Measurements from ENCODE around the gene EPS8. TPM values are rescaled to one million over a fixed set of nuclear protein-coding genes. Genes with fewer than 3 reads are reported as not detected.

Gene EPS8
- total RNA-seq, 4 donors from 2014 or later, result 39.0 to 85.2 (median 57.7) TPM

GRCh38 chr12:15829949-15830348 lies 40.8 kb upstream of the EPS8 start:
- ATAC-seq, result no peak
- TF ChIP-seq POLR2AphosphoS5 (IDR thresholded peaks at IDR 0.05), result no peak
- no peak for TF ChIP-seq EP300 (IDR thresholded peaks at IDR 0.05)
- TF ChIP-seq CTCF (IDR thresholded peaks at IDR 0.05), result no peak
- no peak for TF ChIP-seq POLR2A (IDR thresholded peaks at IDR 0.05)
- no peaks in the 10 kb centered on the region for H3K4me1 ChIP-seq
- H3K4me3 ChIP-seq, result no peak overlapping the region
- H3K9me3 ChIP-seq, result no peaks in the 10 kb centered on the region
- no peaks in the 10 kb centered on the region for H3K27me3 ChIP-seq
- 56 to 82% methylated on average over 2 to 3 of the region's 3 CpGs for WGBS, 2 donors (ENCODE audit: low coverage in 1 of 2)
- H3K36me3 ChIP-seq, result no peaks in the 10 kb centered on the region
- H3K27ac ChIP-seq, result no peak overlapping the region

GRCh38 chr12:15829255-15829654 lies 40.1 kb upstream of the EPS8 start:
- H3K9me3 ChIP-seq, result no peaks in the 10 kb centered on the region
- no peak for ATAC-seq
- TF ChIP-seq EP300 (IDR thresholded peaks at IDR 0.05) (no peak), POLR2AphosphoS5 (IDR thresholded peaks at IDR 0.05) (no peak), CTCF (IDR thresholded peaks at IDR 0.05) (no peak), POLR2A (IDR thresholded peaks at IDR 0.05) (no peak)
- H3K4me3 ChIP-seq, result no peak overlapping the region
- H3K4me1 ChIP-seq, result no peaks in the 10 kb centered on the region
- no peaks in the 10 kb centered on the region for H3K36me3 ChIP-seq
- 92 to 100% methylated on average over 2 of the region's 3 CpGs for WGBS, 2 donors (ENCODE audit: low coverage in 1 of 2)
- H3K27me3 ChIP-seq, result no peaks in the 10 kb centered on the region
- no peak overlapping the region for H3K27ac ChIP-seq

- Histone ChIP-seq H3K36me3 (no peaks in the 10 kb centered on the region), H3K9me3 (no peaks in the 10 kb centered on the region), H3K27ac (no peak overlapping the region), H3K4me1 (no peaks in the 10 kb centered on the region), H3K27me3 (no peaks in the 10 kb centered on the region), H3K4me3 (no peak overlapping the region)
- ATAC-seq, result no peak
- no peak for TF ChIP-seq POLR2AphosphoS5 (IDR thresholded peaks at IDR 0.05)
- TF ChIP-seq CTCF (IDR thresholded peaks at IDR 0.05), result no peak
- TF ChIP-seq POLR2A (IDR thresholded peaks at IDR 0.05), result no peak
- TF ChIP-seq EP300 (IDR thresholded peaks at IDR 0.05), result no peak
- WGBS, 2 donors (ENCODE audit: low coverage in 1 of 2), result 24 to 40% methylated on average over 1 of the region's 1 CpG
Observed at GRCh38 chr12:15827136-15827535, 37.9 kb upstream of the EPS8 start.

GRCh38 chr12:15824516-15824915 lies 35.3 kb upstream of the EPS8 start:
- Histone ChIP-seq H3K36me3 (no peaks in the 10 kb centered on the region), H3K4me3 (no peak overlapping the region), H3K4me1 (no peaks in the 10 kb centered on the region), H3K27ac (no peak overlapping the region), H3K9me3 (no peaks in the 10 kb centered on the region), H3K27me3 (no peaks in the 10 kb centered on the region)
- WGBS, 2 donors (ENCODE audit: low coverage in 1 of 2), result 83 to 96% methylated on average over 3 of the region's 3 CpGs
- no peak for ATAC-seq
- TF ChIP-seq EP300 (IDR thresholded peaks at IDR 0.05) (no peak), CTCF (IDR thresholded peaks at IDR 0.05) (no peak), POLR2A (IDR thresholded peaks at IDR 0.05) (no peak), POLR2AphosphoS5 (IDR thresholded peaks at IDR 0.05) (no peak)

- Histone ChIP-seq H3K4me3 (no peak overlapping the region), H3K4me1 (no peaks in the 10 kb centered on the region), H3K36me3 (no peaks in the 10 kb centered on the region), H3K27me3 (no peaks in the 10 kb centered on the region), H3K9me3 (no peaks in the 10 kb centered on the region), H3K27ac (no peak overlapping the region)
- WGBS, 2 donors (ENCODE audit: low coverage in 1 of 2), result 71 to 86% methylated on average over 2 to 3 of the region's 3 CpGs
- no peak for ATAC-seq
- no peak for TF ChIP-seq CTCF (IDR thresholded peaks at IDR 0.05)
- TF ChIP-seq POLR2AphosphoS5 (IDR thresholded peaks at IDR 0.05), result no peak
- TF ChIP-seq EP300 (IDR thresholded peaks at IDR 0.05), result no peak
- no peak for TF ChIP-seq POLR2A (IDR thresholded peaks at IDR 0.05)
Observed at GRCh38 chr12:15823360-15824128, 34.4 kb upstream of the EPS8 start.

Measured in gastroesophageal sphincter (tissue), 4 donors.